Neural cell (in vitro differentiated cells): ENCODE data around the gene HIVEP2.

Experiments used
- CTCF ChIP-seq: fragments of 450-650 bp; IDR thresholded peaks from 2 replicates; pipeline ENCODE4 v1.5.1; 2014; ENCODE audit warnings: antibody characterized with exemption, mild to moderate bottlenecking, moderate library complexity; ENCODE audit not compliant: poor library complexity, severe bottlenecking
- RAD21 ChIP-seq: fragments of 450-650 bp; conservative IDR thresholded peaks from 2 replicates; pipeline ENCODE4 v1.6.1; 2014; ENCODE audit warnings: antibody characterized with exemption, mild to moderate bottlenecking, moderate library complexity

GRCh38 chr6:142900227-142900971 is 44.6 kb downstream of the HIVEP2 start:
- TF ChIP-seq CTCF (no peak), RAD21 (no peak)
